Stimulated activated CD8-positive, alpha-beta memory T cell treated with anti-CD3 and anti-CD28 coated beads, Interleukin-7, amount 100 ng/mL, for 4 hours (primary cell): Measurements from ENCODE around the gene TPGS2.
"Not testable (repeated sequence)": the region's sequence is repeated elsewhere in the genome, so short reads cannot be mapped to it uniquely, and the experiment has no call there.

Experiments used
- DNase-seq, 2 donors: peaks; one replicate each; pipeline ENCODE4 v3.0.0-alpha.2; 2020; ENCODE audit warnings: low read depth in 2 of 2

TPGS2 gene

GRCh38 chr18:36821681-36822080 lies 7.1 kb downstream of the TPGS2 start:
- DNase-seq, result no peak

GRCh38 chr18:36819621-36820020 lies 9.2 kb downstream of the TPGS2 start:
- DNase-seq, result no peak

- no peak for DNase-seq
Observed at GRCh38 chr18:36818652-36819051, 10.2 kb downstream of the TPGS2 start.

- DNase-seq, result no peak
Observed at GRCh38 chr18:36817039-36817438, 11.8 kb downstream of the TPGS2 start.

- not testable (repeated sequence) for DNase-seq
Observed at GRCh38 chr18:36816096-36816495, 12.7 kb downstream of the TPGS2 start.

- DNase-seq, result no peak
Observed at GRCh38 chr18:36814994-36815393, 13.8 kb downstream of the TPGS2 start.

- DNase-seq, result no peak
Observed at GRCh38 chr18:36813824-36814223, 15.0 kb downstream of the TPGS2 start.

GRCh38 chr18:36813101-36813775 lies 15.6 kb downstream of the TPGS2 start:
- DNase-seq, result no peak

GRCh38 chr18:36812678-36813077 lies 16.1 kb downstream of the TPGS2 start:
- DNase-seq, result no peak

- DNase-seq, result no peak
Observed at GRCh38 chr18:36811955-36812354, 16.8 kb downstream of the TPGS2 start.

GRCh38 chr18:36811430-36811829 lies 17.4 kb downstream of the TPGS2 start:
- DNase-seq, result no peak

GRCh38 chr18:36809590-36810381 lies 19.0 kb downstream of the TPGS2 start:
- DNase-seq, result no peak

- no peak for DNase-seq
Observed at GRCh38 chr18:36808681-36809080, 20.1 kb downstream of the TPGS2 start.

- DNase-seq, result no peak
Observed at GRCh38 chr18:36805105-36805504, 23.7 kb downstream of the TPGS2 start.

- no peak for DNase-seq
Observed at GRCh38 chr18:36798738-36799473, 29.9 kb downstream of the TPGS2 start.

GRCh38 chr18:36792634-36793283 lies 36.0 kb downstream of the TPGS2 start:
- DNase-seq, result no peak

- DNase-seq, result no peak
Observed at GRCh38 chr18:36786686-36787085, 42.1 kb downstream of the TPGS2 start.

- no peak for DNase-seq
Observed at GRCh38 chr18:36783792-36784191, 45.0 kb downstream of the TPGS2 start.

- DNase-seq, result no peak
Observed at GRCh38 chr18:36782710-36783109, 46.1 kb downstream of the TPGS2 start.

- no peak for DNase-seq
Observed at GRCh38 chr18:36780748-36781147, 48.1 kb downstream of the TPGS2 start.

- DNase-seq, result no peak
Observed at GRCh38 chr18:36777566-36777965, 51.2 kb downstream of the TPGS2 start.

GRCh38 chr18:36776650-36777049 lies 52.2 kb downstream of the TPGS2 start:
- no peak for DNase-seq
